ENCODE data around the gene LIME1.

The LIME1 gene

GRCh38 chr20:63734946-63735858 is 1.3 kb upstream of the LIME1 start:
- DNase-seq, result peak in 5 of 10 donors; percentile 38 to 93 (median 78)

GRCh38 chr20:63736893-63737694 is 630 bp downstream of the LIME1 start:
- intact Hi-C loops (cut with DNase I), result no loop called here
- DNase-seq, result peak in 4 of 10 donors; percentile 15 to 88 (median 80)

More at GRCh38 chr20:63734946-63735858, 1.3 kb upstream of the LIME1 start:
- intact Hi-C loops (cut with DNase I), result no loop called here

GRCh38 chr20:63737695-63737944 is 1.2 kb downstream of the LIME1 start:
- intact Hi-C loops (cut with DNase I), result no loop called here
- DNase-seq, result peak in 2 of 10 donors; percentile 77 to 79

- DNase-seq, result peak in 3 of 10 donors; percentile 67 to 80 (median 79)
These were observed 1.7 kb downstream of the LIME1 start for GRCh38 chr20:63737945-63738686.

GRCh38 chr20:63738687-63739129 is 2.2 kb downstream of the LIME1 start:
- DNase-seq, result peak in 3 of 10 donors; percentile 23 to 79 (median 76)

More at GRCh38 chr20:63737945-63738686, 1.7 kb downstream of the LIME1 start:
- intact Hi-C loops (cut with DNase I), result no loop called here

GRCh38 chr20:63739130-63740069 is 2.9 kb downstream of the LIME1 start, which contains the start of gene SLC2A4RG:
Gene SLC2A4RG, plus strand, starts transcription at chr20:63739776. Its CDS starts 137 bp downstream, at chr20:63739913.
- intact Hi-C loops (cut with DNase I), result no loop called here
- DNase-seq, result peak; percentile 52 to 97 (median 67)

More at GRCh38 chr20:63738687-63739129, 2.2 kb downstream of the LIME1 start:
- intact Hi-C loops (cut with DNase I), result no loop called here

GRCh38 chr20:63740070-63740626 is 3.7 kb downstream of the LIME1 start:
- intact Hi-C loops (cut with DNase I), result no loop called here
- peak in 4 of 10 donors; percentile 54 to 88 (median 72) for DNase-seq

GRCh38 chr20:63740627-63741353 is 4.3 kb downstream of the LIME1 start:
- DNase-seq, result peak; percentile 59 to 95 (median 72)
- intact Hi-C loops (cut with DNase I), result no loop called here

- intact Hi-C loops (cut with DNase I), result no loop called here
- peak in 1 of 10 donors; percentile 63 for DNase-seq
These were observed 4.9 kb downstream of the LIME1 start for GRCh38 chr20:63741354-63741675.

- intact Hi-C loops (cut with DNase I), result no loop called here
- DNase-seq, result peak in 3 of 10 donors; percentile 64 to 78 (median 70)
These were observed 5.4 kb downstream of the LIME1 start for GRCh38 chr20:63741676-63742380.

GRCh38 chr20:63742381-63743024 is 6.0 kb downstream of the LIME1 start:
- peak in 3 of 10 donors; percentile 69 to 82 (median 71) for DNase-seq
- intact Hi-C loops (cut with DNase I), result no loop called here

GRCh38 chr20:63743210-63743970 is 6.9 kb downstream of the LIME1 start:
- intact Hi-C loops (cut with DNase I), result no loop called here

GRCh38 chr20:63744158-63744557 is 7.7 kb downstream of the LIME1 start:
- intact Hi-C loops (cut with DNase I), result no loop called here
- peak in 2 of 10 donors; percentile 20 to 58 for DNase-seq

More at GRCh38 chr20:63743210-63743970, 6.9 kb downstream of the LIME1 start:
- peak in 3 of 10 donors; percentile 64 to 67 (median 65) for DNase-seq

GRCh38 chr20:63744574-63745423 is 8.3 kb downstream of the LIME1 start:
- intact Hi-C loops (cut with DNase I), result no loop called here
- DNase-seq, result peak in 3 of 10 donors; percentile 71 to 78 (median 75)

GRCh38 chr20:63745424-63745805 is 9.0 kb downstream of the LIME1 start:
- intact Hi-C loops (cut with DNase I), result no loop called here

More at GRCh38 chr20:63745424-63745805, 9.0 kb downstream of the LIME1 start:
- DNase-seq, result peak in 3 of 10 donors; percentile 52 to 70 (median 58)

Measured in posterior cingulate gyrus (tissue), 11 donors.